C4-2B (cell line): Measurements from ENCODE around the gene ALDH1A3.

ENCODE experiments used
- ZFX ChIP-seq: fragments of 450-650 bp; IDR thresholded peaks from 2 replicates; pipeline ENCODE4 v1.6.1; 2017
- TF ChIP-seq, protein P1 (sequence below): fragments of 450-650 bp; conservative IDR thresholded peaks from 2 replicates; pipeline ENCODE4 v1.5.1; 2017; ENCODE audit warnings: mild to moderate bottlenecking

GRCh38 chr15:100952566-100952965, 72.9 kb downstream of the ALDH1A3 start:
- TF ChIP-seq, protein P1, sequence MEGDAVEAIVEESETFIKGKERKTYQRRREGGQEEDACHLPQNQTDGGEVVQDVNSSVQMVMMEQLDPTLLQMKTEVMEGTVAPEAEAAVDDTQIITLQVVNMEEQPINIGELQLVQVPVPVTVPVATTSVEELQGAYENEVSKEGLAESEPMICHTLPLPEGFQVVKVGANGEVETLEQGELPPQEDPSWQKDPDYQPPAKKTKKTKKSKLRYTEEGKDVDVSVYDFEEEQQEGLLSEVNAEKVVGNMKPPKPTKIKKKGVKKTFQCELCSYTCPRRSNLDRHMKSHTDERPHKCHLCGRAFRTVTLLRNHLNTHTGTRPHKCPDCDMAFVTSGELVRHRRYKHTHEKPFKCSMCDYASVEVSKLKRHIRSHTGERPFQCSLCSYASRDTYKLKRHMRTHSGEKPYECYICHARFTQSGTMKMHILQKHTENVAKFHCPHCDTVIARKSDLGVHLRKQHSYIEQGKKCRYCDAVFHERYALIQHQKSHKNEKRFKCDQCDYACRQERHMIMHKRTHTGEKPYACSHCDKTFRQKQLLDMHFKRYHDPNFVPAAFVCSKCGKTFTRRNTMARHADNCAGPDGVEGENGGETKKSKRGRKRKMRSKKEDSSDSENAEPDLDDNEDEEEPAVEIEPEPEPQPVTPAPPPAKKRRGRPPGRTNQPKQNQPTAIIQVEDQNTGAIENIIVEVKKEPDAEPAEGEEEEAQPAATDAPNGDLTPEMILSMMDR, result no peak
- TF ChIP-seq ZFX, result no peak
